Thyroid gland (tissue), 4 donors: ENCODE data around the gene DUSP12.

ENCODE experiments used
- POLR2A ChIP-seq, 2 donors: fragments of 450-650 bp; IDR thresholded peaks; one replicate each; pipeline ENCODE4 v1.6.1; 2017; ENCODE audit warnings: antibody characterized with exemption in 2 of 2, mild to moderate bottlenecking in 2 of 2, moderate library complexity in 1 of 2
- TF ChIP-seq, protein P1 (sequence below), 6 experiments: fragments of 200-600 bp in 3 of 6; fragments of 450-650 bp in 3 of 6; sonication (generic) in 3 of 6; IDR thresholded peaks; one replicate each; pipeline ENCODE4 v1.5.1; 2016 to 2019; ENCODE audit warnings: antibody characterized with exemption in 6 of 6, mild to moderate bottlenecking in 2 of 6, inconsistent platforms in 1 of 6, moderate library complexity in 1 of 6

DNA sequence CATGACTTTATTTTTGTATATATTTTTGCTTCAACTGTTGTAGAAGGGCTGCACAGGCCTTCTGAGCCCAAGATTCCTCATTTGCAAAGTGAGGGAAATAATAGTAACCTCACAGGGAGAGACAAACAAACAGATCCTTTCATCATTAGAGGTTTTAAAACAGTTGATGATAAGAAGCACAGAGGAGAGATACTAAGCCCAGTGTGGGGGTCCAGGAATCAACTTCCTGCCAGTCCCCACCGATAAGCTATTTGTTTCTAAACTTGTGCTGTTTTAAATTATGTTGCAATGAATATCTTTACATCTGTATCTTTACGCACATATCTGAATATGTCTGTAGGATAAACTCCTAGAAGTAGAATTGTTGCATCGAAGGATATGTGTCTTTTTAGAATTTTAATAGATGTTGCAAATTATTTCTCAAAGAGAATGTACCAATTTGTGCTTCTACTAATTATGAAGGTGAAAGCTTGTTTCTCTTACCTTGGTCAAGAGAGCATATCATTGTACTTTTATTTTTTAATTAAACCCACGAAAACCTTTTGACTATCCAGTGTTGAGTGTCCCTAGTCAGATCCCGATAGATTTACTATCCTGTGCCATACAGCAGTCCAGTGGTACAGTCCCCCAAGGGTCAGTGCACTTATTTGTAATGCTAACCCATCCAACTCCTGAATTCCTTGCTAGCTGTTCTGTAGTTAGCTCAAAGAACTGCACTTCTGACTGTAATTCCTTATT lies 17.4 kb upstream of the DUSP12 start:
- TF ChIP-seq POLR2A (IDR thresholded peaks at IDR 0.05), result no peak
- TF ChIP-seq, protein P1, sequence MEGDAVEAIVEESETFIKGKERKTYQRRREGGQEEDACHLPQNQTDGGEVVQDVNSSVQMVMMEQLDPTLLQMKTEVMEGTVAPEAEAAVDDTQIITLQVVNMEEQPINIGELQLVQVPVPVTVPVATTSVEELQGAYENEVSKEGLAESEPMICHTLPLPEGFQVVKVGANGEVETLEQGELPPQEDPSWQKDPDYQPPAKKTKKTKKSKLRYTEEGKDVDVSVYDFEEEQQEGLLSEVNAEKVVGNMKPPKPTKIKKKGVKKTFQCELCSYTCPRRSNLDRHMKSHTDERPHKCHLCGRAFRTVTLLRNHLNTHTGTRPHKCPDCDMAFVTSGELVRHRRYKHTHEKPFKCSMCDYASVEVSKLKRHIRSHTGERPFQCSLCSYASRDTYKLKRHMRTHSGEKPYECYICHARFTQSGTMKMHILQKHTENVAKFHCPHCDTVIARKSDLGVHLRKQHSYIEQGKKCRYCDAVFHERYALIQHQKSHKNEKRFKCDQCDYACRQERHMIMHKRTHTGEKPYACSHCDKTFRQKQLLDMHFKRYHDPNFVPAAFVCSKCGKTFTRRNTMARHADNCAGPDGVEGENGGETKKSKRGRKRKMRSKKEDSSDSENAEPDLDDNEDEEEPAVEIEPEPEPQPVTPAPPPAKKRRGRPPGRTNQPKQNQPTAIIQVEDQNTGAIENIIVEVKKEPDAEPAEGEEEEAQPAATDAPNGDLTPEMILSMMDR (IDR thresholded peaks at IDR 0.05), result no peak
